WTC11 (cell line): ENCODE data around the gene NDUFAF4. TPM values are rescaled to one million over a fixed set of nuclear protein-coding genes. Genes with fewer than 3 reads are reported as not detected.

ENCODE experiments used
- ATAC-seq: fragments of 200-7000 bp; cut with Tn5 transposase; 2 replicates; pipeline ENCODE4 v1.10.0; 2021; ENCODE audit warnings: mild to moderate bottlenecking, moderate library complexity
- CTCF ChIA-PET: fragments of 300-600 bp; sonication (Branson Sonifier 250); formaldehyde crosslinking; loops from one replicate; lab custom pipeline; 2021; ENCODE audit warnings: antibody characterized with exemption; lab: Charles Lee
- POLR2A ChIA-PET: fragments of 350-600 bp; sonication (Branson Sonifier 250); formaldehyde crosslinking; loops from one replicate; lab custom pipeline; 2021; ENCODE audit warnings: antibody characterized with exemption; lab: Charles Lee
- DNase-seq: peaks from one replicate; pipeline ENCODE4 v3.0.0; 2021; ENCODE audit warnings: low spot score
- H3K27ac Mint-ChIP-seq: 2 replicates; pipeline ENCODE4 v1.8.0; 2021; ENCODE audit warnings: mixed read lengths
- H3K27me3 Mint-ChIP-seq: 2 replicates; pipeline ENCODE4 v1.8.0; 2021; ENCODE audit warnings: low read depth, mild to moderate bottlenecking, moderate library complexity, mixed read lengths
- H3K36me3 Mint-ChIP-seq: 2 replicates; pipeline ENCODE4 v1.8.0; 2021; ENCODE audit warnings: mixed read lengths
- H3K4me1 Mint-ChIP-seq: 2 replicates; pipeline ENCODE4 v1.8.0; 2022; ENCODE audit warnings: mixed read lengths
- H3K4me3 Mint-ChIP-seq: 2 replicates; pipeline ENCODE4 v1.8.0; 2021; ENCODE audit warnings: mild to moderate bottlenecking, moderate library complexity, mixed read lengths
- H3K9me3 Mint-ChIP-seq: 2 replicates; pipeline ENCODE4 v1.8.0; 2021; ENCODE audit warnings: mixed read lengths
- CREM ChIP-seq: sonication (generic); formaldehyde crosslinking; IDR thresholded peaks from 2 replicates; pipeline ENCODE4 v1.8.1; 2022; ENCODE audit warnings: mild to moderate bottlenecking, missing genetic modification reagents, moderate library complexity
- JUN ChIP-seq: sonication (generic); formaldehyde crosslinking; IDR thresholded peaks from 2 replicates; pipeline ENCODE4 v1.8.0; 2023; ENCODE audit warnings: mild to moderate bottlenecking, missing genetic modification reagents
- ZNF138 ChIP-seq: sonication (generic); formaldehyde crosslinking; conservative IDR thresholded peaks from 2 replicates; pipeline ENCODE4 v1.8.1; 2022; ENCODE audit warnings: mild to moderate bottlenecking, moderate library complexity, missing genetic modification reagents
- ZNF416 ChIP-seq: fragments of 250-450 bp; sonication (Bioruptor Pico); IDR thresholded peaks from 2 replicates; pipeline ENCODE4 v1.9.0; 2021; ENCODE audit warnings: mild to moderate bottlenecking, inconsistent platforms
- total RNA-seq: library from RNA; stranded (reverse); gene quantifications from 3 replicates; pipeline ENCODE4 v1.2.3, GENCODE V29; 2021
- TF ChIP-seq, protein P1 (sequence below): sonication (generic); formaldehyde crosslinking; IDR thresholded peaks from 2 replicates; pipeline ENCODE4 v1.8.1; 2023; ENCODE audit warnings: mild to moderate bottlenecking, missing genetic modification reagents
- TF ChIP-seq, protein P2 (sequence below): sonication (generic); formaldehyde crosslinking; IDR thresholded peaks from 2 replicates; pipeline ENCODE4 v1.8.0; 2022; ENCODE audit warnings: missing genetic modification reagents
- TF ChIP-seq, protein P3 (sequence below): fragments of 250-450 bp; sonication (Bioruptor Pico); IDR thresholded peaks from 2 replicates; pipeline ENCODE4 v1.8.0; 2021; ENCODE audit warnings: mild to moderate bottlenecking
- TF ChIP-seq, protein P4 (sequence below): fragments of 250-450 bp; sonication (Bioruptor Pico); IDR thresholded peaks from 2 replicates; pipeline ENCODE4 v1.9.0; 2021; ENCODE audit warnings: moderate library complexity, mild to moderate bottlenecking, inconsistent platforms, borderline replicate concordance
- TF ChIP-seq, protein P5 (sequence below): fragments of 250-450 bp; sonication (Bioruptor Pico); IDR thresholded peaks from 2 replicates; pipeline ENCODE4 v1.9.0; 2021; ENCODE audit warnings: mild to moderate bottlenecking, borderline replicate concordance
- TF ChIP-seq, protein P6 (sequence below): sonication (generic); formaldehyde crosslinking; IDR thresholded peaks from 2 replicates; pipeline ENCODE4 v1.8.0; 2022; ENCODE audit warnings: mild to moderate bottlenecking, missing genetic modification reagents

Gene NDUFAF4
- total RNA-seq, 1 experiment from 2014 or later, result 75.8 TPM

DNA sequence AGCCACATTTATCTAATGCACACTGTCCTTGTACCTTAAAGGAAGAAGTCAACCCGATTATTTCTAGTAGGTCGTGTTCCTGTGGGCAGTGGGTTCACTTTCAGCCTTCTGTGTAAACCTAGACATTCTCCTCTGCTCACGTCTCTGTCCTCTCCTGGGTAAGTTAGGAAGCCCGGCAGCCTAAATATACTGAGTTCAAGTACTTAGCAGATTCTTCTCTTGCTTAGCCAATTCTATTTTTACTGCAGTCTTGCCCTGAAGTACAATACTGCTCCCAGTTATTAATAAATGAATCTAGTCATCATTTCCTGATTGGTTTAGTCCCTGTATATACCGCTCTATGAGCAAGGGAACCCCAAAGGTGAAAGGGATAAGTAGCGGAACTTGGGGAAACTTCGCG lies 45.8 kb downstream of the NDUFAF4 start (continued):
- TF ChIP-seq, protein P1, sequence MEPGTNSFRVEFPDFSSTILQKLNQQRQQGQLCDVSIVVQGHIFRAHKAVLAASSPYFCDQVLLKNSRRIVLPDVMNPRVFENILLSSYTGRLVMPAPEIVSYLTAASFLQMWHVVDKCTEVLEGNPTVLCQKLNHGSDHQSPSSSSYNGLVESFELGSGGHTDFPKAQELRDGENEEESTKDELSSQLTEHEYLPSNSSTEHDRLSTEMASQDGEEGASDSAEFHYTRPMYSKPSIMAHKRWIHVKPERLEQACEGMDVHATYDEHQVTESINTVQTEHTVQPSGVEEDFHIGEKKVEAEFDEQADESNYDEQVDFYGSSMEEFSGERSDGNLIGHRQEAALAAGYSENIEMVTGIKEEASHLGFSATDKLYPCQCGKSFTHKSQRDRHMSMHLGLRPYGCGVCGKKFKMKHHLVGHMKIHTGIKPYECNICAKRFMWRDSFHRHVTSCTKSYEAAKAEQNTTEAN (CRISPR knock-in tag), result no peak
- TF ChIP-seq, protein P2, sequence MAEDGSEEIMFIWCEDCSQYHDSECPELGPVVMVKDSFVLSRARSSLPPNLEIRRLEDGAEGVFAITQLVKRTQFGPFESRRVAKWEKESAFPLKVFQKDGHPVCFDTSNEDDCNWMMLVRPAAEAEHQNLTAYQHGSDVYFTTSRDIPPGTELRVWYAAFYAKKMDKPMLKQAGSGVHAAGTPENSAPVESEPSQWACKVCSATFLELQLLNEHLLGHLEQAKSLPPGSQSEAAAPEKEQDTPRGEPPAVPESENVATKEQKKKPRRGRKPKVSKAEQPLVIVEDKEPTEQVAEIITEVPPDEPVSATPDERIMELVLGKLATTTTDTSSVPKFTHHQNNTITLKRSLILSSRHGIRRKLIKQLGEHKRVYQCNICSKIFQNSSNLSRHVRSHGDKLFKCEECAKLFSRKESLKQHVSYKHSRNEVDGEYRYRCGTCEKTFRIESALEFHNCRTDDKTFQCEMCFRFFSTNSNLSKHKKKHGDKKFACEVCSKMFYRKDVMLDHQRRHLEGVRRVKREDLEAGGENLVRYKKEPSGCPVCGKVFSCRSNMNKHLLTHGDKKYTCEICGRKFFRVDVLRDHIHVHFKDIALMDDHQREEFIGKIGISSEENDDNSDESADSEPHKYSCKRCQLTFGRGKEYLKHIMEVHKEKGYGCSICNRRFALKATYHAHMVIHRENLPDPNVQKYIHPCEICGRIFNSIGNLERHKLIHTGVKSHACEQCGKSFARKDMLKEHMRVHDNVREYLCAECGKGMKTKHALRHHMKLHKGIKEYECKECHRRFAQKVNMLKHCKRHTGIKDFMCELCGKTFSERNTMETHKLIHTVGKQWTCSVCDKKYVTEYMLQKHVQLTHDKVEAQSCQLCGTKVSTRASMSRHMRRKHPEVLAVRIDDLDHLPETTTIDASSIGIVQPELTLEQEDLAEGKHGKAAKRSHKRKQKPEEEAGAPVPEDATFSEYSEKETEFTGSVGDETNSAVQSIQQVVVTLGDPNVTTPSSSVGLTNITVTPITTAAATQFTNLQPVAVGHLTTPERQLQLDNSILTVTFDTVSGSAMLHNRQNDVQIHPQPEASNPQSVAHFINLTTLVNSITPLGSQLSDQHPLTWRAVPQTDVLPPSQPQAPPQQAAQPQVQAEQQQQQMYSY (CRISPR knock-in tag), result no peak
- TF ChIP-seq JUN, result no peak

DNA sequence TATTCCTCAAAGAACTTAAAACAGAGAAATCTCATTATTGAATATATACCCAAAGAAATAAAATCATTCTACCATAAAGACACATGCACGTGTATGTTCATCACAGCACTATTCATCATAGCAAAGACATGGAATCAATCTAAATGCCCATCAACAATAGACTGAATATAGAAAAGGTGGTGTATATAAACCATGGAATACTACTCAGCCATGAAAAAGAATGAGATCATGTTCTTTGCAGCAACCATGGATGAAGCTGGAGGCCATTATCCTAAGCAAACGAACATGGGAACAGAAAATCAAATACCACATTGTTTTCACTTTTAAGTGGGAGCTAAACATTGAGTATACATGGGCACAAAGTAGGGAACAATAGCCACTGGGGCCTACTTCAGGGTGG lies 48.1 kb downstream of the NDUFAF4 start:
- POLR2A ChIA-PET, result no interaction called here
- DNase-seq (no peak), ATAC-seq (no peak)
- 0 out of 2 replicates have a peak, but pooled peaks cover 2% of the 10 kb centered on the region for H3K4me1 Mint-ChIP-seq
- CTCF ChIA-PET, result no interaction called here
- H3K4me3 Mint-ChIP-seq, result no peak overlapping the region
- peaks cover 4% of the 10 kb centered on the region; the same call in 1 of the 2 replicates for H3K27me3 Mint-ChIP-seq
- peaks cover 27% of the 10 kb centered on the region for H3K9me3 Mint-ChIP-seq
- no peaks in the 10 kb centered on the region for H3K36me3 Mint-ChIP-seq
- H3K27ac Mint-ChIP-seq, result no peak overlapping the region
- no peak for TF ChIP-seq CREM (CRISPR knock-in tag)
- TF ChIP-seq, protein P3, sequence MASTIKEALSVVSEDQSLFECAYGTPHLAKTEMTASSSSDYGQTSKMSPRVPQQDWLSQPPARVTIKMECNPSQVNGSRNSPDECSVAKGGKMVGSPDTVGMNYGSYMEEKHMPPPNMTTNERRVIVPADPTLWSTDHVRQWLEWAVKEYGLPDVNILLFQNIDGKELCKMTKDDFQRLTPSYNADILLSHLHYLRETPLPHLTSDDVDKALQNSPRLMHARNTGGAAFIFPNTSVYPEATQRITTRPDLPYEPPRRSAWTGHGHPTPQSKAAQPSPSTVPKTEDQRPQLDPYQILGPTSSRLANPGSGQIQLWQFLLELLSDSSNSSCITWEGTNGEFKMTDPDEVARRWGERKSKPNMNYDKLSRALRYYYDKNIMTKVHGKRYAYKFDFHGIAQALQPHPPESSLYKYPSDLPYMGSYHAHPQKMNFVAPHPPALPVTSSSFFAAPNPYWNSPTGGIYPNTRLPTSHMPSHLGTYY (CRISPR knock-in tag), result no peak
- no peak for TF ChIP-seq ZNF416 (CRISPR knock-in tag)

DNA sequence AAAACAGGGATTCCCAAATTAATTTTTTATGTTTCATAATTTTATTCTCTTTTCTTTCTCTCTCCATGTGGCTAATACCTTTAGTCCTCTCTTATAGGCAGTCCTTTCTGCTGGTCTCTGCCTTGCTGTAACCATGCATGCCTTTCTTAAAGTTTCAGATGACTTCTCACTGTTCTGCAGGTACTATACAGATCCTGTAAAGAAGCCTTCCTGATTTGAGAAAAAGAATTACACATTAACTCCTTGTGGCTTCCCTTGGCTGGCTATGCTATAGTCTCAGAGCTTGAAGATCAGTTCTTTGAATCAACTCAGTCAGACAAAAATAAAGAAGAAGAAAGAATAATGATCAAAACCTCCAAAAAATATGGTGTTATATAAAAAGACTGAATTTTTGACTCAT lies 53.2 kb downstream of the NDUFAF4 start:
- ATAC-seq (no peak), DNase-seq (no peak)
- Mint-ChIP-seq H3K4me1 (0 out of 2 replicates have a peak, but pooled peaks cover 2% of the 10 kb centered on the region), H3K36me3 (no peaks in the 10 kb centered on the region), H3K4me3 (no peak overlapping the region), H3K27me3 (peaks cover under 1% of the 10 kb centered on the region), H3K9me3 (peaks cover 4% of the 10 kb centered on the region), H3K27ac (no peak overlapping the region)
- POLR2A ChIA-PET, result no interaction called here
- TF ChIP-seq, protein P4, sequence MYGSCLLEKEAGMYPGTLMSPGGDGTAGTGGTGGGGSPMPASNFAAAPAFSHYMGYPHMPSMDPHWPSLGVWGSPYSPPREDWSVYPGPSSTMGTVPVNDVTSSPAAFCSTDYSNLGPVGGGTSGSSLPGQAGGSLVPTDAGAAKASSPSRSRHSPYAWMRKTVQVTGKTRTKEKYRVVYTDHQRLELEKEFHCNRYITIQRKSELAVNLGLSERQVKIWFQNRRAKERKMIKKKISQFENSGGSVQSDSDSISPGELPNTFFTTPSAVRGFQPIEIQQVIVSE (CRISPR knock-in tag), result no peak
- CTCF ChIA-PET, result no interaction called here

DNA sequence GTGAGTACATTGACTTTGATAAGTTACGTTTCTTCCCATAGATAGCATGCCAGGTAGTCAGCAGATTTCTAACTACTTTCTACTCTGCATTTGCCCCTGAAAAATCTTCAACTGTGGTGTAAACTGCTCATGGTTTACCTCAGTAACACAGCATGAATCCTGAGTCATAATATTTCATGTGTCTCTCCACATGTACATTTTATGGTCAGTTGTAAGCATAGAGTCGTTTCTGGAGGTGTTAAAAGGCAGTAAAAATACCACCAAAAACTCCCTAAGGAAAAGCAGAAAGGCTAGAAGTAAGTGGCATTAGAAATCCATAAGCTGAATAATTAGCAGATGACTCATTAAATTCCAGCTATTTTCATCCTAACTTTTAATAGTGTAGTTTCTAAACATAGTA lies 56.3 kb downstream of the NDUFAF4 start:
- TF ChIP-seq ZNF138 (CRISPR knock-in tag), result no peak
- TF ChIP-seq, protein P5, sequence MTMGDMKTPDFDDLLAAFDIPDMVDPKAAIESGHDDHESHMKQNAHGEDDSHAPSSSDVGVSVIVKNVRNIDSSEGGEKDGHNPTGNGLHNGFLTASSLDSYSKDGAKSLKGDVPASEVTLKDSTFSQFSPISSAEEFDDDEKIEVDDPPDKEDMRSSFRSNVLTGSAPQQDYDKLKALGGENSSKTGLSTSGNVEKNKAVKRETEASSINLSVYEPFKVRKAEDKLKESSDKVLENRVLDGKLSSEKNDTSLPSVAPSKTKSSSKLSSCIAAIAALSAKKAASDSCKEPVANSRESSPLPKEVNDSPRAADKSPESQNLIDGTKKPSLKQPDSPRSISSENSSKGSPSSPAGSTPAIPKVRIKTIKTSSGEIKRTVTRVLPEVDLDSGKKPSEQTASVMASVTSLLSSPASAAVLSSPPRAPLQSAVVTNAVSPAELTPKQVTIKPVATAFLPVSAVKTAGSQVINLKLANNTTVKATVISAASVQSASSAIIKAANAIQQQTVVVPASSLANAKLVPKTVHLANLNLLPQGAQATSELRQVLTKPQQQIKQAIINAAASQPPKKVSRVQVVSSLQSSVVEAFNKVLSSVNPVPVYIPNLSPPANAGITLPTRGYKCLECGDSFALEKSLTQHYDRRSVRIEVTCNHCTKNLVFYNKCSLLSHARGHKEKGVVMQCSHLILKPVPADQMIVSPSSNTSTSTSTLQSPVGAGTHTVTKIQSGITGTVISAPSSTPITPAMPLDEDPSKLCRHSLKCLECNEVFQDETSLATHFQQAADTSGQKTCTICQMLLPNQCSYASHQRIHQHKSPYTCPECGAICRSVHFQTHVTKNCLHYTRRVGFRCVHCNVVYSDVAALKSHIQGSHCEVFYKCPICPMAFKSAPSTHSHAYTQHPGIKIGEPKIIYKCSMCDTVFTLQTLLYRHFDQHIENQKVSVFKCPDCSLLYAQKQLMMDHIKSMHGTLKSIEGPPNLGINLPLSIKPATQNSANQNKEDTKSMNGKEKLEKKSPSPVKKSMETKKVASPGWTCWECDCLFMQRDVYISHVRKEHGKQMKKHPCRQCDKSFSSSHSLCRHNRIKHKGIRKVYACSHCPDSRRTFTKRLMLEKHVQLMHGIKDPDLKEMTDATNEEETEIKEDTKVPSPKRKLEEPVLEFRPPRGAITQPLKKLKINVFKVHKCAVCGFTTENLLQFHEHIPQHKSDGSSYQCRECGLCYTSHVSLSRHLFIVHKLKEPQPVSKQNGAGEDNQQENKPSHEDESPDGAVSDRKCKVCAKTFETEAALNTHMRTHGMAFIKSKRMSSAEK (CRISPR knock-in tag), result no peak
- TF ChIP-seq, protein P6, sequence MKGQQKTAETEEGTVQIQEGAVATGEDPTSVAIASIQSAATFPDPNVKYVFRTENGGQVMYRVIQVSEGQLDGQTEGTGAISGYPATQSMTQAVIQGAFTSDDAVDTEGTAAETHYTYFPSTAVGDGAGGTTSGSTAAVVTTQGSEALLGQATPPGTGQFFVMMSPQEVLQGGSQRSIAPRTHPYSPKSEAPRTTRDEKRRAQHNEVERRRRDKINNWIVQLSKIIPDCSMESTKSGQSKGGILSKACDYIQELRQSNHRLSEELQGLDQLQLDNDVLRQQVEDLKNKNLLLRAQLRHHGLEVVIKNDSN (CRISPR knock-in tag), result no peak
- TF ChIP-seq, protein P4 (CRISPR knock-in tag), result no peak
- CTCF ChIA-PET, result no interaction called here
- peaks cover 21% of the 10 kb centered on the region for H3K27me3 Mint-ChIP-seq
- no peak for ATAC-seq
- POLR2A ChIA-PET, result no interaction called here
- no peak overlapping the region for H3K4me3 Mint-ChIP-seq
- no peak overlapping the region for H3K27ac Mint-ChIP-seq
- DNase-seq, result no peak
- H3K36me3 Mint-ChIP-seq, result no peaks in the 10 kb centered on the region
- peaks cover 3% of the 10 kb centered on the region; the same call in 1 of the 2 replicates for H3K4me1 Mint-ChIP-seq
- no peaks in the 10 kb centered on the region for H3K9me3 Mint-ChIP-seq
